Neural progenitor cell (in vitro differentiated cells): ENCODE data around the gene CCL23.

Experiments
- EZH2 ChIP-seq: fragments of 200-600 bp; sonication (generic); IDR thresholded peaks from 2 replicates; pipeline ENCODE4 v1.6.1; 2017; ENCODE audit warnings: antibody characterized with exemption, mild to moderate bottlenecking, moderate library complexity
- EZH2phosphoT487 ChIP-seq: fragments of 200-600 bp; sonication (generic); IDR thresholded peaks from 2 replicates; pipeline ENCODE4 v1.6.1; 2017; ENCODE audit warnings: antibody characterized with exemption

DNA sequence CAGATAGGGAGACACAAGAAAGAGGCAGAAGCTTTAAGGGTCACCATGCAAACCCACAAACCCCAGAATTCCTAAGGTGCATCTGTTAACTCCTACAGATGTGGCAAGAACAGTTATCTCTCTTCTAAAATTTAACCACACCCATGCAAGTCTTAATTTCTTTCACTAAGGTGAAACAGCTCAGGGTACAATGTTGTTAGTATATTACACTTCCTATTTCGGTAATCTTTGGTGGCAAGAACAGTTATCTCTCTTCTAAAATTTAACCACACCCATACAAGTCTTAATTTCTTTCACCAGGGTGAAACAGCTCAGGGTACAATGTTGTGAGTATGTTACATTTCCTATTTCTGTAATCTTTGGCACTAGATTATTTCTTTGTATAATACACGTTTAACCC lies 6.6 kb downstream of the CCL23 start:
- TF ChIP-seq EZH2 (no peak), EZH2phosphoT487 (no peak)
